HCT116 (cell line): Measurements from ENCODE around the gene ATXN1. TPM values are rescaled to one million over a fixed set of nuclear protein-coding genes. Genes with fewer than 3 reads are reported as not detected.

Experiments
- ATAC-seq: fragments of 200-7000 bp; cut with Tn5 transposase; 2 replicates; pipeline ENCODE4 v1.9.1; 2020; ENCODE audit warnings: mild to moderate bottlenecking, moderate library complexity
- BruUV-seq: library from RNA; stranded (reverse); fragments of 400-500 nt; replicated peaks from 2 replicates; lab custom pipeline; 2021; lab: Mats Ljungman, UMichigan
- CTCF ChIA-PET: fragments of 300-600 bp; sonication (Branson Sonifier 250); formaldehyde crosslinking; loops from one replicate; lab custom pipeline; 2021; ENCODE audit warnings: antibody characterized with exemption; lab: Charles Lee
- POLR2A ChIA-PET: fragments of 300-600, 350-600 bp; sonication (Branson Sonifier 250); formaldehyde crosslinking; loops from one replicate; lab custom pipeline; 2021; ENCODE audit warnings: antibody characterized with exemption; lab: Charles Lee
- RAD21 ChIA-PET, 2 experiments: fragments of 300-600 bp; sonication (Branson Sonifier 250); formaldehyde crosslinking; loops; one replicate each; lab custom pipeline; 2023; ENCODE audit warnings: low total read pairs in 2 of 2; ENCODE audit not compliant: uncharacterized antibody in 2 of 2, unreplicated experiment in 2 of 2, low non-redundant PET in 1 of 2; lab: Charles Lee
- DNase-seq: peaks from one replicate; pipeline ENCODE4 v3.0.0-alpha.2; 2010; ENCODE audit warnings: low read depth, low spot score
- H2AFZ ChIP-seq: fragments of 200-600 bp; shearing (Covaris generic), sonication (generic); 2 replicates; pipeline ENCODE4 v1.6.1; 2017; ENCODE audit warnings: low read depth, mixed run types, mixed read lengths, antibody characterized with exemption, low read length; ENCODE audit not compliant: poor library complexity, severe bottlenecking
- H3K27ac ChIP-seq: 2 replicates; pipeline ENCODE4 v1.5.1; 2012; ENCODE audit warnings: low read depth, low read length
- H3K27me3 ChIP-seq: fragments of 200-600 bp; sonication (generic); 2 replicates; pipeline ENCODE4 v1.6.1; 2016; ENCODE audit warnings: mixed run types, low read length, mixed read lengths; ENCODE audit not compliant: insufficient read depth
- H3K36me3 ChIP-seq, 2 experiments: fragments of 200-500 bp in 1 of 2; fragments of 200-600 bp in 1 of 2; sonication (Bioruptor generic) in 1 of 2; sonication (generic) in 1 of 2; 2 replicates each; pipeline versions ENCODE4 v1.5.1 to v1.6.1; 2014 to 2016; ENCODE audit warnings: low read length in 2 of 2, inconsistent platforms in 1 of 2, mixed read lengths in 1 of 2, mixed run types in 1 of 2; ENCODE audit not compliant: insufficient read depth in 2 of 2, control insufficient read depth in 1 of 2
- H3K4me1 ChIP-seq, 2 experiments: fragments of 200-600 bp in 1 of 2; sonication (generic) in 1 of 2; 2 replicates each; pipeline versions ENCODE4 v1.5.1 to v1.6.1; 2012 to 2017; ENCODE audit warnings: low read length in 2 of 2, inconsistent platforms in 1 of 2, mild to moderate bottlenecking in 1 of 2, mixed read lengths in 1 of 2, mixed run types in 1 of 2, moderate library complexity in 1 of 2; ENCODE audit not compliant: insufficient read depth in 2 of 2, control insufficient read depth in 1 of 2
- H3K4me2 ChIP-seq: fragments of 200-600 bp; sonication (generic); 2 replicates; pipeline ENCODE4 v1.6.1; 2017; ENCODE audit warnings: mixed run types, low read length, mixed read lengths
- H3K4me3 ChIP-seq, 2 experiments: fragments of 200-600 bp in 1 of 2; sonication (generic) in 1 of 2; replicated peaks in 1 of 2; 2 replicates each; pipeline ENCODE4 v1.5.1; 2011 to 2016; ENCODE audit warnings: low read length in 2 of 2, control low read depth in 1 of 2, low read depth in 1 of 2, mild to moderate bottlenecking in 1 of 2, mixed read lengths in 1 of 2, mixed run types in 1 of 2
- H3K79me2 ChIP-seq: fragments of 200-600 bp; sonication (generic); 2 replicates; pipeline ENCODE4 v1.6.1; 2017; ENCODE audit warnings: mild to moderate bottlenecking, mixed run types, low read length, moderate library complexity, mixed read lengths; ENCODE audit not compliant: insufficient read depth
- H3K9ac ChIP-seq: fragments of 200-600 bp; sonication (generic); 2 replicates; pipeline ENCODE4 v1.6.1; 2016; ENCODE audit warnings: low read length, mixed read lengths
- H3K9me2 ChIP-seq: fragments of 200-600 bp; sonication (generic), shearing (Covaris generic); 2 replicates; pipeline ENCODE4 v1.6.1; 2017; ENCODE audit warnings: mixed run types, mild to moderate bottlenecking, moderate library complexity; ENCODE audit not compliant: insufficient read depth
- H3K9me3 ChIP-seq, 2 experiments: fragments of 200-500 bp in 1 of 2; fragments of 200-600 bp in 1 of 2; sonication (Bioruptor generic) in 1 of 2; sonication (generic) in 1 of 2; 2 replicates each; pipeline ENCODE4 v1.6.1; 2014 to 2017; ENCODE audit warnings: low read length in 2 of 2, mixed read lengths in 2 of 2, inconsistent platforms in 1 of 2, low read depth in 1 of 2, mild to moderate bottlenecking in 1 of 2, mixed run types in 1 of 2, moderate library complexity in 1 of 2; ENCODE audit not compliant: control insufficient read depth in 1 of 2, insufficient read depth in 1 of 2
- H4K20me1 ChIP-seq: fragments of 200-600 bp; sonication (generic), shearing (Covaris generic); 2 replicates; pipeline ENCODE4 v1.6.1; 2017; ENCODE audit warnings: mixed run types, mild to moderate bottlenecking, moderate library complexity; ENCODE audit not compliant: insufficient read depth
- CBX3 ChIP-seq: IDR thresholded peaks from 2 replicates; pipeline ENCODE4 v1.6.1; 2012; ENCODE audit warnings: low read depth
- EGR1 ChIP-seq: IDR thresholded peaks from 2 replicates; pipeline ENCODE4 v1.6.1; 2012; ENCODE audit warnings: low read depth
- JUND ChIP-seq: IDR thresholded peaks from 2 replicates; pipeline ENCODE4 v1.6.1; 2012
- POLR2A ChIP-seq: IDR thresholded peaks from 2 replicates; pipeline ENCODE4 v1.7.0; 2011; ENCODE audit warnings: borderline replicate concordance; ENCODE audit not compliant: insufficient read depth, insufficient read length; ENCODE audit errors: extremely low read depth
- POLR2AphosphoS5 ChIP-seq: IDR thresholded peaks from 2 replicates; pipeline ENCODE4 v1.6.1; 2011; ENCODE audit warnings: mild to moderate bottlenecking, low read depth, low read length, moderate library complexity
- SIN3A ChIP-seq: IDR thresholded peaks from 2 replicates; pipeline ENCODE4 v1.6.1; 2012; ENCODE audit warnings: low read depth
- YY1 ChIP-seq: IDR thresholded peaks from 2 replicates; pipeline ENCODE4 v1.6.1; 2011; ENCODE audit warnings: low read length, low read depth, moderate library complexity, mild to moderate bottlenecking; ENCODE audit not compliant: insufficient replicate concordance; ENCODE audit errors: extremely low read depth
- ZFX ChIP-seq: fragments of 450-650 bp; IDR thresholded peaks from 2 replicates; pipeline ENCODE4 v1.6.1; 2017
- intact Hi-C: fragments of 100-400 bp; cut with micrococcal nuclease; formaldehyde crosslinking; loops from 2 replicates; pipeline ENCODE4 v1.10.0; 2022
- total RNA-seq: library from RNA; stranded (reverse); gene quantifications from one replicate; pipeline ENCODE4 v1.2.1, GENCODE V29; 2021; ENCODE audit not compliant: unreplicated experiment

The ATXN1 gene
- total RNA-seq, 1 experiment from 2014 or later: 21.0 TPM

GRCh38 chr6:16400248-16400760 lies 361.0 kb downstream of the ATXN1 start:
- ChIA-PET RAD21 (no interaction called here), CTCF (no interaction called here), POLR2A (no interaction called here)
- DNase-seq (no peak), ATAC-seq (no peak)
- H3K9me3 ChIP-seq: no peaks in the 10 kb centered on the region
- H3K27me3 ChIP-seq: no peaks in the 10 kb centered on the region
- H3K4me3 ChIP-seq: no peak overlapping the region
- H3K4me1 ChIP-seq: peaks cover 0 to 6% of the 10 kb centered on the region in 2 experiments; a peak in 2 of 4 replicates
- intact Hi-C loops: loop anchor here (5.0 kb wide), 1 partner anchor 372 kb away; no protein-coding TSS in a partner anchor
- no peaks in the 10 kb centered on the region for H3K79me2 ChIP-seq
- H3K9ac ChIP-seq: no peak overlapping the region
- TF ChIP-seq POLR2AphosphoS5 (no peak), YY1 (no peak), CBX3 (no peak), EGR1 (no peak), SIN3A (no peak)
- H3K27ac ChIP-seq: no peak overlapping the region
- no peaks in the 10 kb centered on the region for H4K20me1 ChIP-seq
- no peak overlapping the region for H2AFZ ChIP-seq
- BruUV-seq: no TSS peak
- H3K4me2 ChIP-seq: no peak overlapping the region
- H3K36me3 ChIP-seq: no peaks in the 10 kb centered on the region
- no peaks in the 10 kb centered on the region for H3K9me2 ChIP-seq

- Histone ChIP-seq H3K27me3 (no peaks in the 10 kb centered on the region), H3K9me3 (no peaks in the 10 kb centered on the region), H3K27ac (no peak overlapping the region), H3K79me2 (no peaks in the 10 kb centered on the region), H3K4me1 (peaks cover 0 to 6% of the 10 kb centered on the region in 2 experiments; a peak in 2 of 4 replicates), H3K9me2 (no peaks in the 10 kb centered on the region), H3K9ac (no peak overlapping the region), H4K20me1 (no peaks in the 10 kb centered on the region), H3K4me3 (no peak overlapping the region), H3K36me3 (no peaks in the 10 kb centered on the region), H2AFZ (no peak overlapping the region), H3K4me2 (no peak overlapping the region)
- RAD21 ChIA-PET: no interaction called here
- intact Hi-C loops: loop anchor here (5.0 kb wide), 1 partner anchor 373 kb away; no protein-coding TSS in a partner anchor
- no peak for ATAC-seq
- TF ChIP-seq ZFX (no peak), EGR1 (no peak), POLR2A (no peak), JUND (no peak)
- POLR2A ChIA-PET: no interaction called here
- BruUV-seq: no TSS peak
- no peak for DNase-seq
- CTCF ChIA-PET: no interaction called here
These were observed 361.6 kb downstream of the ATXN1 start for GRCh38 chr6:16399695-16400094.
